22Rv1 (cell line): ENCODE measurements around the gene ATP11A.

Source experiments
- H3K27ac ChIP-seq: fragments of 450-650 bp; 2 replicates; pipeline ENCODE4 v1.5.1; 2017
- ZFX ChIP-seq: fragments of 450-650 bp; IDR thresholded peaks from 2 replicates; pipeline ENCODE4 v1.6.1; 2017; ENCODE audit warnings: antibody characterized with exemption, borderline replicate concordance
- TF ChIP-seq, protein P1 (sequence below): fragments of 450-650 bp; IDR thresholded peaks from 2 replicates; pipeline ENCODE4 v1.5.1; 2017; ENCODE audit warnings: mild to moderate bottlenecking

Gene ATP11A

DNA sequence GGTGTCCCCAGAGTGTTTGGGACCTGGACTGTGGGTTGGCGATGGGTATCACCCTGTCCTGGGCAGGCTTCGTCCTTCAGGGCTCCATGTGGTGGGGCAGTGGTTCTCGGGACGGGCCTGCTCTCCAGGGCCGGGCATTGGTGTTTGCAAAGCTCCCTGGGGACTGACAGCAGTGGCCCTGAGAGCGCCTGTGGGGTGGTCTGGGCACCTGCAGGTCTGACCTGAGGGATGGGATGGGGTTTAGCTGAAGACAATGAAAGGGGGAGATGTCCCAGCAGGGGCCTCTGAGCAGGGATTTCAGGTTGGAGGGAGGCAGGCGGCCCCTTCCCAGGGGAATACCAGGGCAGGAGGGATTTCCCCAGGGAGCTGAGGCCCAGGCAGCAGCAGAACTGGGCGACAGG is 210.9 kb downstream of the ATP11A start:
- TF ChIP-seq ZFX: no peak
- TF ChIP-seq, protein P1, sequence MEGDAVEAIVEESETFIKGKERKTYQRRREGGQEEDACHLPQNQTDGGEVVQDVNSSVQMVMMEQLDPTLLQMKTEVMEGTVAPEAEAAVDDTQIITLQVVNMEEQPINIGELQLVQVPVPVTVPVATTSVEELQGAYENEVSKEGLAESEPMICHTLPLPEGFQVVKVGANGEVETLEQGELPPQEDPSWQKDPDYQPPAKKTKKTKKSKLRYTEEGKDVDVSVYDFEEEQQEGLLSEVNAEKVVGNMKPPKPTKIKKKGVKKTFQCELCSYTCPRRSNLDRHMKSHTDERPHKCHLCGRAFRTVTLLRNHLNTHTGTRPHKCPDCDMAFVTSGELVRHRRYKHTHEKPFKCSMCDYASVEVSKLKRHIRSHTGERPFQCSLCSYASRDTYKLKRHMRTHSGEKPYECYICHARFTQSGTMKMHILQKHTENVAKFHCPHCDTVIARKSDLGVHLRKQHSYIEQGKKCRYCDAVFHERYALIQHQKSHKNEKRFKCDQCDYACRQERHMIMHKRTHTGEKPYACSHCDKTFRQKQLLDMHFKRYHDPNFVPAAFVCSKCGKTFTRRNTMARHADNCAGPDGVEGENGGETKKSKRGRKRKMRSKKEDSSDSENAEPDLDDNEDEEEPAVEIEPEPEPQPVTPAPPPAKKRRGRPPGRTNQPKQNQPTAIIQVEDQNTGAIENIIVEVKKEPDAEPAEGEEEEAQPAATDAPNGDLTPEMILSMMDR: no peak
- no peak overlapping the region for H3K27ac ChIP-seq

DNA sequence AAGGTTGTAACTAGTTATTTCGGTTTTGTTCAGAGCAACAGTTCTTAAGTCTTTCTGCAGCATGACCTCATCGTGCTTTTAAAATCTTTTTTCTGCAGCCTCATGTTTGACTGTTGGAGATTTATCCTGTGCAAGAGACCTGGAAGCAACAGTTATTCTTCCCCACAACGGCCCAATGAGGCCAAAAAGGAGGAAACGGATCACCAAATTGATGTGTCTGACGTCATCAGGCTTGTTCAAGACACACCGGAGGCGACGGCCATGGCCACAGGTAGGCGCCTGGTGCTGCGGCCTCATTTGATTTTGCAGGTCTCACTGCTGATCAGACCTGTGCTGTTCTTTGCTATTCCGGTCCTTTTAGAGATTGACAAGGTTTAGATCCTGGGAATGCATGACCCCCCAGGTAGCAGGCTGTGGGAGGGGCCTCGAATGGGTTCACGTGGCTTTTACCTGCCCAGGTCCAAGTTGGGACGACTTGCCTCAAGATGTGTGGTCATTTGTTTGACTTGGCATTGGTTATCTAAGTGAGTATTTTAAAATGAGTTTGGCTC is 212.3 kb downstream of the ATP11A start:
- TF ChIP-seq ZFX: no peak
- TF ChIP-seq, protein P1: 0 out of 2 replicates have a peak, but pooled peaks have one; percentile 9
- H3K27ac ChIP-seq: no peak overlapping the region

DNA sequence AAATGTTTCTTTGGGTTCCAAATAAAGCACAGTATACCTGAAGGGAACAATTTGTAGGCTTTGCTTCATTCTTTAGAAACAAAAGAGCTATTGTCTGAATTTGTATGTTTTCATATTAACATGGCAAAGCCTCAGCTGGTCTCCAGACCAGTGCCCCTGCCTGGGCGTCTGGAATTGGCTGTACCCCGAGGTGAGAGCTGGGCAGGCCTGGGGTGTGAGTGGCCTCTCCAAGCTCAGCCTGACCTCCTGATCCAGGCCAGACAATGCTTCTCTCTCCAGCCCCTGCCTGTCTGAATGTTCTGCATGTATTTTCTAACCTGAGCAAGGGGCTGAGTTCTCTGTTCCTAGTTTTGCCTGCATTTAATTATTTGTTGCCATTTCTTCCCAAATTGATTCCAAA is 212.8 kb downstream of the ATP11A start:
- TF ChIP-seq, protein P1: no peak
- TF ChIP-seq ZFX: no peak
- H3K27ac ChIP-seq: no peak overlapping the region

DNA sequence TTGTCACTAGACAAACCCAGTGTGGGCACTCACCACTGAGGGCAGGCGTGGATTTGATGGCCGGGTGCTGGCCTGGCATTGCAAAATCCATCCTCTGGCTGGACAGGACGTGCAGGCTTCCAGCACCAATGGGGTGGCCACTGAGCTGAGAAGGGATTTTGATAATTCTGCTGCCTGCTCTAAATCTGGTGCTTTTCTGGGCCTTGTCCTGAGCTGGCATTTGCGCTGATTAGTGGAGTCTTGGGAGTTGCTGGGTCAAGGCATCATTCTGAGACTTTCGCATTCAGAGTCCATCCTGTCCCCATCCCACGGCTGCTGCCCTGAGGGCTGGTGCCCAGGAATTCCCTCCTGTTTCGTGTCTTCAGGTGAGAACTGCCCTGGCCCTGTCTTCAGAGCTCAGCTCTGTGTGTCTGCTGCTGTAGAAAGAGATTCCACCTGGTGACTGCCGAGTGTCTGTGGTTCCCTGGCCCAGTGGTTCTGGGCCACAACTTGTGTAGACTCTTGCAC is 213.3 kb downstream of the ATP11A start:
- H3K27ac ChIP-seq: no peak overlapping the region
- TF ChIP-seq, protein P1: no peak
- no peak for TF ChIP-seq ZFX

DNA sequence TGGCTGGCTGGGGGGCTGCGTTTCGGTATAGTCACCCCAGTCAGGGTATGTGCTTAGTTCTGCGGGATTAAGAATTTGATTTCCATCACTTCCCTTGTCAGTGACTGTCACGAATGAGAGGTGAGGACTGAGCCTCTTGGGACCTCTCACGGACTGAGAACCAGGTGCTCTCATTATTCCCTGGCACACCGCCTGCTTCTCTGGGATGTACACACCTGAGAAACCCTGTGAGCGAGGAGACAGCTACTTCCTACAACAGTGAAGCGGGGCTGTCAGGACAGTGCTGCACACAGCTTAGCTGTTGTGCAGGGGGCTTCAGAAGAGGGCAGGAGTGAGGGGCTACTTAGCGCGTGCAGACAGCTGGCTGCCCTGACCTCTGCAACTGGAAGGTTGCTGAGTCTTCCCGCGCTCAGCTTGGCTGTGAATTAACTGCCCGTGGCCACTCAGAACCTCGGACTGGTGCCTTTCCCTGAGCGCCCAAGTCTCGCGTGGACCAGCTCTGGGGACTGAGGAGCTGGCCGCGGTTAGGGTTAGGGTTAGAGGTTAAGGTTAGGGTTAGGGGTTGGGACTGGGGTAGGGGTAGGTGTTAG is 213.9 kb downstream of the ATP11A start:
- TF ChIP-seq, protein P1: no peak
- no peak for TF ChIP-seq ZFX
- H3K27ac ChIP-seq: no peak overlapping the region

DNA sequence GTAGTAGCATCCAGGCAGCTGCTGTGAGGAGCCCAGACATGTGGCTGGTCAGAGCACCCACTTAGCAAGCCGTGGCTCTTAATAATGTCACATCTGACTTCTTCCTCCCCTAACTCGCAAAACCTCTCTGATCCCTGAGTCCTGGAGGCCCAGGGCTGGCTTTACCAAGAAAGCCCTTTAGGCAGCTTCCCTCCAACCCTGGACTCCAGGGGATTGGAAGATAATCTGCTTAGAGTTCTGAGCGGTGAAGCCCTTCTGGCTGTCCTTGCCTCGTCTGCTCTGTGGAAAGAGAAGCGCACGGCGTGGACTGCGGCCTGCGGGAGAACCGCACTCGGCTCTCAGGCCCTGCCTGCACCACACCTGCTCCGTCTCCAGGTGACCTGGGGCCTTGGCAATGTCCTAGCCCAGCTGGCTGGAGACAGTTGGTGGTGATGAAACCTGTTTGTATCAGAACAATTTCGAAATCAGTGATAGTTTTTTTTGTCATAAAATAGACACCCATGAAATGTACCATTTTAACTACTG is 214.7 kb downstream of the ATP11A start:
- no peak for TF ChIP-seq ZFX
- TF ChIP-seq, protein P1: no peak
- H3K27ac ChIP-seq: no peak overlapping the region

DNA sequence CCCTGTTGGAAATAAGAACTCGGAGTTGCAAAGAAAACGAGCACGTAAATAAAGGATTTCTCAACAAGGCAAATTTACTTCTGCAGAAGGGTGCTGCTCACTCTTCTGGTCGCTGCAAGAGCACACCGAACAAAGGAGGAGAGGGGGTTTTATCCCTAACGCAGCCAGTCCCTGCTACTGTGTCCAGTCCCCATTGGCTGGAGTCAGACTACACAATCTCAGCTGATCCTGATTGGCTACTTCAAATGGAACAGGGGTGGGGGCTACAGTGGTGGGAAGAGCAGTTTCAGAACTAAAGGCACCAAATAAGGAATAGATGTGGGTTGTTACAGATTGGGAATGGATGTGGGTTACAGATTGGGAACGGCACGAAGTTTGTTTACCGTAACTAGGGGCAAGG is 215.2 kb downstream of the ATP11A start:
- H3K27ac ChIP-seq: no peak overlapping the region
- no peak for TF ChIP-seq ZFX
- TF ChIP-seq, protein P1: no peak
